Measurements from ENCODE around the gene KCNJ13.

- TF ChIP-seq CTCF (IDR thresholded peaks at IDR 0.05; ENCODE audit: low read depth, low read length) (no peak), EZH2phosphoT487 (IDR thresholded peaks at IDR 0.05; ENCODE audit: low read depth) (no peak)
Measured at GRCh38 chr2:232772531-232772930, 3.8 kb downstream of the KCNJ13 start.
